DMS114 treated with DMSO at 0.1 percent for 48 hours (cell line): ENCODE data around the gene HNRNPCL4.
"Not testable (repeated sequence)": the region's sequence is repeated elsewhere in the genome, so short reads cannot be mapped to it uniquely, and the experiment has no call there.

ENCODE experiments used
- DNase-seq: peaks from one replicate; lab custom pipeline; 2025; ENCODE audit not compliant: unreplicated experiment; lab: John Stamatoyannopoulos, UW

HNRNPCL4 gene

GRCh38 chr1:13165531-13165930 lies at the start of gene HNRNPCL4:
TSS of gene HNRNPCL4 (minus strand) at chr1:13165631. CDS start at chr1:13165467, 164 bp downstream.
- not testable (repeated sequence) for DNase-seq

GRCh38 chr1:13208712-13209111 lies 43.3 kb upstream of the HNRNPCL4 start:
- DNase-seq: not testable (repeated sequence)

- DNase-seq: not testable (repeated sequence)
Measured at GRCh38 chr1:13201309-13201708, 35.9 kb upstream of the HNRNPCL4 start, which contains the start of gene PRAMEF13. TSS of gene PRAMEF13 (minus strand) at chr1:13201409. CDS start at chr1:13199589, 1,820 bp downstream.

- not testable (repeated sequence) for DNase-seq
Measured at GRCh38 chr1:13171548-13171947, 6.1 kb upstream of the HNRNPCL4 start, which contains the start of gene PRAMEF9. TSS of gene PRAMEF9 (plus strand) at chr1:13171848. CDS start at chr1:13175281, 3,433 bp downstream.

DNA sequence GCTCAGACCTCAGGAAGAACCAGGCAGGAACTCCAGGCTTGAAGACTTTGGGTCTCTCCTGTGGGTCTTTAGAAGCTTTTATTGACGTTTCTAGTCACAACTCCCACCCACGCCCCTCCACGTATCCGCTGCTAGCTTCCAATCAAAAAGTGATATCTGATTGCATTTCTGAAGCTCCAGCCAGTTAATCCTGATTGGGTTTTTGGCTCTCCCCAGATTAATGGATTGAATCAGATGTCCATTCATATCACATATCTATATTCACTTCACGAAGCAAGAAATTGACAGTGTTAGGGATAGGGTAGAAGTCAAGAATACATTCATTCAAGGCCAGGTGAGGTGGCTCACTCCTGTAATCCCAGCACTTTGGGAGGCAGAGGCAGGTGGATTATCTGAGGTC lies 9.5 kb downstream of the HNRNPCL4 start, which contains the start of gene PRAMEF26:
Gene PRAMEF26, minus strand, starts transcription at position 101 of the 400 bp plus-strand sequence. CDS start 2,914 bp downstream, outside the sequence.
- not testable (repeated sequence) for DNase-seq

DNA sequence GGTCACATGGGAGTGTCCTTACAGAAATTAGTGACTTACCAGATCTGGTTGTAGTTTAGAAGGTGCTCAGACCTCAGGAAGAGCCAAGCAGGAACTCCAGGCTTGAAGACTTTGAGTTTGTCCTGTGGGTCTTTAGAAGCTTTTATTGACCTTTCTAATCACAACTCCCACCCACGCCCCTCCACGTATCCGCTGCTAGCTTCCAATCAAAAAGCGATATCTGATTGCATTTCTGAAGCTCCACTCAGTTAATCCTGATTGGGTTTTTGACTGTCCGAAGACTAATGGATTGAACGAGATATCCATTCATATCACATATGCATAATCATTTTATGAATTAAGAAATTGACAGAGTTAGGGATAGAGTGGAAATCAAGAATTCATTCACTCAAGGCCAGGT lies 48.7 kb downstream of the HNRNPCL4 start, which contains the start of gene HNRNPCL2:
Gene HNRNPCL2, minus strand, starts transcription at position 101 of the 400 bp plus-strand sequence. CDS start 454 bp downstream, outside the sequence.
- not testable (repeated sequence) for DNase-seq
